GM20000 (cell line): ENCODE measurements around the gene CXXC4.

Experiments used
- DNase-seq: peaks from one replicate; pipeline ENCODE4 v3.0.0; 2012; ENCODE audit warnings: low spot score
- TF ChIP-seq, protein P1 (sequence below): IDR thresholded peaks from 2 replicates; pipeline ENCODE4 v1.5.1; 2012; ENCODE audit warnings: mild to moderate bottlenecking, control low read depth; ENCODE audit errors: extremely low read depth, missing control alignments

Gene CXXC4

DNA sequence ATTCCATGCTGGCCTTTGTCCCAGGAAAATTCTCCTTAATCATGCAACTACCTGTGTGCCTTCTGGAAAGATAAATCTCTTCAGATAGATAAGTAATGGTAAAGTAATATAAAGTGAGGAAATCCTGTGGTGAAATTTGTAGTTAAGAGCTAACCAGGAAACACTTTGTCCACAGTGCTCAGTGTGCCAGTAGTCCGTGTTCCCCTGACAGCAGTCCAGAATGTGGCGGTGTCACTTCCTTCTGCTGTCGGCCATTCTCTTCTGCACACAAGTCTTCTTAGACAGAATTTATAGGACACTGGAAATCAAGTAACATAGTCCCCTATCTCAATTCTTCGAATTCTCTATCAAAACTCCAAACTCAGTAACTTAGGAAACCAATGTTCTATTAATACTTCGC is 5.7 kb upstream of the CXXC4 start:
- TF ChIP-seq, protein P1, sequence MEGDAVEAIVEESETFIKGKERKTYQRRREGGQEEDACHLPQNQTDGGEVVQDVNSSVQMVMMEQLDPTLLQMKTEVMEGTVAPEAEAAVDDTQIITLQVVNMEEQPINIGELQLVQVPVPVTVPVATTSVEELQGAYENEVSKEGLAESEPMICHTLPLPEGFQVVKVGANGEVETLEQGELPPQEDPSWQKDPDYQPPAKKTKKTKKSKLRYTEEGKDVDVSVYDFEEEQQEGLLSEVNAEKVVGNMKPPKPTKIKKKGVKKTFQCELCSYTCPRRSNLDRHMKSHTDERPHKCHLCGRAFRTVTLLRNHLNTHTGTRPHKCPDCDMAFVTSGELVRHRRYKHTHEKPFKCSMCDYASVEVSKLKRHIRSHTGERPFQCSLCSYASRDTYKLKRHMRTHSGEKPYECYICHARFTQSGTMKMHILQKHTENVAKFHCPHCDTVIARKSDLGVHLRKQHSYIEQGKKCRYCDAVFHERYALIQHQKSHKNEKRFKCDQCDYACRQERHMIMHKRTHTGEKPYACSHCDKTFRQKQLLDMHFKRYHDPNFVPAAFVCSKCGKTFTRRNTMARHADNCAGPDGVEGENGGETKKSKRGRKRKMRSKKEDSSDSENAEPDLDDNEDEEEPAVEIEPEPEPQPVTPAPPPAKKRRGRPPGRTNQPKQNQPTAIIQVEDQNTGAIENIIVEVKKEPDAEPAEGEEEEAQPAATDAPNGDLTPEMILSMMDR = no peak
- no peak for DNase-seq

DNA sequence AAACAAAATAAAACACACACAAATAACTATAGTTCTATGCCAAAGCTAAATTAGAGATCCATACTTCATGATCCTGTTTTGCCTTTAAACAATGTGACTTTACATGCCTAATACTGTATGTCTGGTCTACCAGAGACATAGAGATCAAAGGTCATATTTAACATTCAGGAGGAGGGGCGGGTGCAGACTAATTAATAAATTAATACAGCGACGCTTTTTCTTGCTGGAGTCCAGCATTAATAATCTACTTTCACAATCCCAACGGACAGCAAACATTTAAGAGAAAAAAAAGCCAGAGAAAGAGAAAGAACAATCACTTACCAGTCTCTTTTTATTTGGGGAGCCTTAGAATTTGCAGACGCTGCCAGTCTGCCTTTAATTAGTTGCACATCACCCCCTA is 509 bp downstream of the CXXC4 start:
- no peak for DNase-seq
- TF ChIP-seq, protein P1 = no peak

DNA sequence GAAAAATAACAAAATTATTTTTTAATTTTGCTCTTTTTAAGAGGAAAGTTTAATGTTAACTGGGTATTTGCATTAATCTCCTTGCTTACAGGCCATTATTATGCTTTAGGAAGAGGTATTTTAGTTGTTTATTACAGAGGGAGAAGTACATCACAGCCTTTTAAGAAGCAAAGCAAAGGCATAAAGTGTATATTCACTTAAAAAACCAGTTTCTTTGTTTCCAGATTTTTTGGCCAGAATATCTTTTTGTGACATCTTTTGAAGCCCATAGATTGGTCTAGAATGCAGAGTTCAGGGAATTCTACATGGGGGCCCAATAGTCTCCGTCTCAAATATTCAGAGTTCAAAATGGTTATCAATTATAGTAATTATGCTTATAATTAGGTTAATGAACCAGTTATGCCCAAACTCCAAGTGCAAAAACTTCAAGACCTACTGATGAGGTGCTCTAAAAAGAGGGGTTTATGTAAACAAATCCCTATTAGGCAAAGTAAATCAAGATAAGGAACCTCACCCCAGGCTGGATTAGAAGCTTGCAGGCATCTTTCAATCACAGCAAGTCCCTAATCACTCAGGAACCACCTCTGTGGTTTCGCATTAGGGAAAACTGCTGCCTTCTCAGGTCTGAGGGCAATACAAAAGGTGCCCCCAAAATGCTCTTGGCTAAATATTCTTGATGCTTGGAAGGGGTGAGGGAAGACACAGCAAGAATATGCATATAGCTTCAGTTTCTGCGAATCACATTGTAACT is 1.4 kb downstream of the CXXC4 start:
- DNase-seq = no peak
- TF ChIP-seq, protein P1 = no peak

GRCh38 chr4:104492183-104492771 is 2.4 kb downstream of the CXXC4 start:
- TF ChIP-seq, protein P1 = no peak
- DNase-seq = peak; percentile 67

- no peak for DNase-seq
- TF ChIP-seq, protein P1 = no peak
Measured at GRCh38 chr4:104491481-104492182, 3.1 kb downstream of the CXXC4 start.

GRCh38 chr4:104490770-104491480 is 3.8 kb downstream of the CXXC4 start:
- peak; percentile 61 for DNase-seq
- TF ChIP-seq, protein P1 = no peak
